SH-SY5Y (cell line): ENCODE results near the gene SDHB.

Source experiments
- GATA2 ChIP-seq: IDR thresholded peaks from 2 replicates; pipeline ENCODE4 v1.6.1; 2011; ENCODE audit warnings: mild to moderate bottlenecking, low read depth, low read length
- GATA3 ChIP-seq: IDR thresholded peaks from 2 replicates; pipeline ENCODE4 v1.6.1; 2011; ENCODE audit warnings: low read depth, mild to moderate bottlenecking, low read length, moderate library complexity

GRCh38 chr1:17067465-17068240 is 13.8 kb upstream of the SDHB start:
- TF ChIP-seq GATA2 = no peak
- TF ChIP-seq GATA3 = no peak
